Activated naive CD8-positive, alpha-beta T cell treated with anti-CD3 and anti-CD28 coated beads, Interleukin-2, amount 50 U/mL, for 24 hours (primary cell): ENCODE results near the gene TECPR1.
"Not testable (repeated sequence)": the region's sequence is repeated elsewhere in the genome, so short reads cannot be mapped to it uniquely, and the experiment has no call there.

Experiments used
- ATAC-seq: fragments of 150-1000 bp; cut with Tn5 transposase; one replicate; pipeline ENCODE4 v1.10.0; 2021
- DNase-seq: peaks from one replicate; pipeline ENCODE4 v3.0.0; 2021
- H3K27ac Mint-ChIP-seq: one replicate; pipeline ENCODE4 v1.8.0; 2021; ENCODE audit warnings: mild to moderate bottlenecking, mixed read lengths
- H3K27me3 Mint-ChIP-seq: one replicate; pipeline ENCODE4 v1.8.0; 2021; ENCODE audit warnings: mixed read lengths
- H3K36me3 Mint-ChIP-seq: one replicate; pipeline ENCODE4 v1.8.0; 2021; ENCODE audit warnings: low read depth, mixed read lengths
- H3K4me1 Mint-ChIP-seq: one replicate; pipeline ENCODE4 v1.8.0; 2021; ENCODE audit warnings: mixed read lengths
- H3K4me3 Mint-ChIP-seq: one replicate; pipeline ENCODE4 v1.8.0; 2021; ENCODE audit warnings: mild to moderate bottlenecking, moderate library complexity, mixed read lengths
- H3K9me3 Mint-ChIP-seq: one replicate; pipeline ENCODE4 v1.8.0; 2021; ENCODE audit warnings: mixed read lengths

Gene TECPR1

GRCh38 chr7:98219382-98219781 is 32.6 kb downstream of the TECPR1 start:
- not testable (repeated sequence) for H3K36me3 Mint-ChIP-seq, DNase-seq, ATAC-seq, H3K27ac Mint-ChIP-seq, H3K4me3 Mint-ChIP-seq, H3K27me3 Mint-ChIP-seq, H3K9me3 Mint-ChIP-seq
- peaks cover 13% of the 10 kb centered on the region for H3K4me1 Mint-ChIP-seq

GRCh38 chr7:98217623-98218582 is 34.1 kb downstream of the TECPR1 start:
- H3K27ac Mint-ChIP-seq: no peak overlapping the region
- DNase-seq: no peak

GRCh38 chr7:98216941-98217622 is 35.0 kb downstream of the TECPR1 start:
- DNase-seq (no peak), ATAC-seq (no peak)
- H3K4me3 Mint-ChIP-seq: no peak overlapping the region
- peaks cover 8% of the 10 kb centered on the region for H3K36me3 Mint-ChIP-seq
- no peaks in the 10 kb centered on the region for H3K27me3 Mint-ChIP-seq
- H3K4me1 Mint-ChIP-seq: peaks cover 13% of the 10 kb centered on the region
- H3K27ac Mint-ChIP-seq: no peak overlapping the region
- H3K9me3 Mint-ChIP-seq: no peaks in the 10 kb centered on the region

More at GRCh38 chr7:98217623-98218582, 34.1 kb downstream of the TECPR1 start:
- H3K4me3 Mint-ChIP-seq: no peak overlapping the region
- H3K9me3 Mint-ChIP-seq: no peaks in the 10 kb centered on the region
- H3K36me3 Mint-ChIP-seq: peaks cover 8% of the 10 kb centered on the region
- ATAC-seq: no peak
- H3K27me3 Mint-ChIP-seq: no peaks in the 10 kb centered on the region
- peaks cover 13% of the 10 kb centered on the region for H3K4me1 Mint-ChIP-seq

GRCh38 chr7:98215561-98216495 is 36.2 kb downstream of the TECPR1 start:
- DNase-seq (no peak), ATAC-seq (no peak)
- Mint-ChIP-seq H3K36me3 (peaks cover 3% of the 10 kb centered on the region), H3K27me3 (no peaks in the 10 kb centered on the region), H3K9me3 (no peaks in the 10 kb centered on the region), H3K27ac (no peak overlapping the region), H3K4me3 (no peak overlapping the region), H3K4me1 (peaks cover 17% of the 10 kb centered on the region)

- Mint-ChIP-seq H3K4me3 (no peak overlapping the region), H3K9me3 (no peaks in the 10 kb centered on the region), H3K4me1 (peaks cover 18% of the 10 kb centered on the region), H3K27me3 (no peaks in the 10 kb centered on the region), H3K27ac (no peak overlapping the region), H3K36me3 (peaks cover 3% of the 10 kb centered on the region)
- ATAC-seq (no peak), DNase-seq (no peak)
Measured at GRCh38 chr7:98214811-98215321, 37.2 kb downstream of the TECPR1 start.

DNA sequence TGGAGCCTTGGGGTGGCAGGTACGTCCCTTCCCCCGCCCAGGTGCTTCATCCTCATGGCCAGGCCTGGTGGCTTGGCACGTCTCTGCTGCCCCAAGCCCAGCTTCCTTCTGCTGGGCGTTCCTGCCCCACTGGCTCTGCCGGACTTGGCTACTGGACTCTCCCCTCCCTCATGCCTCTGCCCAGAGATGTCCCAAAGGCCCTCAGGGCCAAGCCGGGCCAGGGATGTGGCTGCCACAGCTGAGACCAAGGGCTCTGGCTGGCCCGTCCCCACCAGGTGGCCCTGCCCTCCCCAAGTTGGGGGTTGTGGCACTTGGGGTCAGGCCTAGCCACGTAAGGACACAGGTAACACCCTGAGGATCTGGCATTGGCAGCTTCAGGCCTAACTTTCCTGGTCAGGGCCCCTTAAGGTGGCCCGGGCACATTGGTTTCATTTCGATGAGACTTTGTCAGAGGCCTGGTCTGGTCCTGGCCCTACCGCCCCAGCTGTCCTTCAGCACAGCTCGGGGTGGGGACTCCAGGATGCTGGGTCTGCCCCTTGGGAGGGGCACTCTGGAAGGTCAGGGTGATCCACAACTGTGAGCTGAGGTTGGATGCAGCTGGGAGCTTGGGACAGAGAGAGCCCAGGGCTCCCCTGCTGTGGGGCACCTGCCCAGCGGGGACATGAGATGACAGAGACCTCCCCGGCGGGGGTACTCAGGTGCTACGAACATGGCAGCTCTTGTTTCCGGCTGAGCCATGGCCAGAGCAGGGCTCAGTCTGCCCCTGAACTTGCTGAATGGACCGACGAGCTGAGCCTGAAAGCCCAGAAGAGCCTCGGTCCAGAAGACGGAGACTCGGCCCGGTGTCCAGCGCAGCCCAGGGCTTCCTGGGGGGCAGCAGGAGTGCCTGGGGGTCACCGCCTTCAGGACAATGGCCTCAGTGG is 37.9 kb downstream of the TECPR1 start:
- H3K4me1 Mint-ChIP-seq: peaks cover 17% of the 10 kb centered on the region
- H3K27me3 Mint-ChIP-seq: no peaks in the 10 kb centered on the region
- H3K36me3 Mint-ChIP-seq: peaks cover 3% of the 10 kb centered on the region
- no peak for DNase-seq
- no peak overlapping the region for H3K4me3 Mint-ChIP-seq
- ATAC-seq: no peak
- no peak overlapping the region for H3K27ac Mint-ChIP-seq
- H3K9me3 Mint-ChIP-seq: no peaks in the 10 kb centered on the region

DNA sequence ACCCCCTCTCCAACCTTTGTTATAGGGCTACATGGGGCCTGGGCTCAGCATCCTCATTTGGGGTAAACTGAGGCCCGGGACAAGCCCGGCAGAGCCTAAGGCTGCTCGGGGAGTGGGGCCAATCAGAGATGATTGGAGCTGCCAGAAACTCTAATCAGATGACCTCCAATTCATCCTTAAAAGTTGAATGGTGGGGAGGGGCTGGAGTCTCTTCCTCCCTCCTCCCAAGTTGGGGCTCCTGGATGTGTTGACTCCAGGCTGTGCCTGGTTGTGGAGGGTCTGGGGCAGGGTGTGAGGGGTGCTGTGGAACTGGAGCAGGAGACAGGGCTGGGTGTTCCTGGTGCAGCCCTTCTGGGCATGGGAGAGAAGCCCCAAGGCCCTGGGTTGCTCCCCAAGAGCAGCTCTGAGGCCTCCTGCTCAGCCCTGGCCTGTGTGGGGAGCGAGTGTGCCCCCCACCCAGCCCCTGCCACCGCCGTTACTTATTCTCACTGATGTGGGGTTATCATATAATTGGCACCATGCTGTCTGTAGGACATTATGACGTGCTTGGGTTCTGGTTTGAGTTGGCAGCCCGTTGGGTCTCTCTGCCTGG is 38.6 kb downstream of the TECPR1 start:
- H3K4me1 Mint-ChIP-seq: peaks cover 11% of the 10 kb centered on the region
- no peak for ATAC-seq
- H3K27ac Mint-ChIP-seq: no peak overlapping the region
- no peak overlapping the region for H3K4me3 Mint-ChIP-seq
- H3K9me3 Mint-ChIP-seq: no peaks in the 10 kb centered on the region
- no peaks in the 10 kb centered on the region for H3K27me3 Mint-ChIP-seq
- H3K36me3 Mint-ChIP-seq: peaks cover under 1% of the 10 kb centered on the region
- DNase-seq: no peak

GRCh38 chr7:98212532-98213041 is 39.4 kb downstream of the TECPR1 start:
- H3K4me1 Mint-ChIP-seq: peaks cover 8% of the 10 kb centered on the region
- no peaks in the 10 kb centered on the region for H3K27me3 Mint-ChIP-seq
- no peak overlapping the region for H3K4me3 Mint-ChIP-seq
- ATAC-seq: no peak
- H3K9me3 Mint-ChIP-seq: no peaks in the 10 kb centered on the region
- H3K27ac Mint-ChIP-seq: no peak overlapping the region
- no peak for DNase-seq
- H3K36me3 Mint-ChIP-seq: no peaks in the 10 kb centered on the region

DNA sequence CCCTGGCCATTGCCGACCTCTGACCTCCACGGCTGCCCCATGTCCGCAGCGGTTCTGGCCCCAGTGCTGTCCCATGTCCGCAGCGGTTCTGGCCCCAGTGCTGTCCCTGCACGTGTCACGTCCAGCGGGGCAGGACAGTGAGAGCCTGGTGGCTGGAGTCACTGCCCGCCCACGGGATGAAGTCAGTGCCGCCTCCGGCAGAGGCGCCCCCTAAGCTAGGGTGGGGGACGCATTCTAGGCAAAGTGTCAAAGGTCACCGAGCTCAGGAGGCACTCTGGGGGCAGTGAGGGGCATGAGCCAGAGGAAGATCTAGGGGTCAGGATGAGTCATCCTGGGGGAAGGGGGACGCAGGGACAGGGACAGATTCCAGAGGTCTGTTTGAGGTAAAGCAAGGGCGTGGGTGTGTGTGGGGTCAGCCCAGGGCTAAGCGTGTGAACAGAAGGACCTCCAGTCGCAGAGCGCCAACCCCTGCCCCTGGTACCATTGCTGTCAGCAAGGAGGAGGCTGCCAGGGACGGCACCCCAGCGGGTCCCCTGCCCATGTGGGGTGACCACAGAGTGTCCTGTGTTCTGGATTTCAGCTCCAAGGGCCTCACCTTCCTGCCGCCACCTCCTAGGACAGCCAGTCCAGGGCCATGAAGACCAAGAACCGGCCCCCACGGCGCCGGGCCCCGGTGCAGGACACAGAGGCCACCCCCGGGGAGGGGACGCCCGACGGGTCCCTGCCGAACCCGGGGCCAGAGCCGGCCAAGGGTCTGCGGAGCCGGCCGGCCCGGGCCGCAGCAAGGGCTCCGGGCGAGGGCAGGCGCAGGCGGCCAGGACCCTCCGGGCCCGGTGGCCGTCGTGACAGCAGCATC is 40.1 kb downstream of the TECPR1 start:
- Mint-ChIP-seq H3K36me3 (peaks cover 2% of the 10 kb centered on the region), H3K4me1 (peaks cover 8% of the 10 kb centered on the region), H3K27me3 (no peaks in the 10 kb centered on the region), H3K27ac (no peak overlapping the region), H3K9me3 (no peaks in the 10 kb centered on the region), H3K4me3 (peak overlapping the region; percentile 52)
- ATAC-seq (no peak), DNase-seq (no peak)

DNA sequence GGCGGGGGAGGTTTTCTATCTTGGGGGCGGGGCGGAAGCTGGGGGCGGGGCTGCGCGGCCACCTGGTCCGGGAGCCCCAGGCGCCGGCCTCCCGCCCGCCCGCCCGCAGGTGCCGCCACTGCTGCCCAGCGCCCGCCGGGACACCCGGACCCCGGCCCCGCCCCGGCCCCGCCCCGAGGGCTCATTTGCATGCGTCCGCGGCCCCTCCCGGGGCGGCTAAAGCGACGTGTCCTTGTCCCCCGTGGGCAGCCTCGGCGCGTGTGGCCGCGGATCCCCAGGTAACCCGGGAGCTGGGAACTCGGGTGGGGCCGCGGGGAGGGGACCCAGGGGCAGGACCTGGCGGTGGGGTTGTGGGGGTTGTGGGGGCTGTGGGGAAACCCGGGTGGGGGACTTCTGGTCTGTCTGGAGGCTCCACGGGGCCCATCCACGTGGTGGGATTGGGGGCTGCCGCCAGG is 40.8 kb downstream of the TECPR1 start, which contains the start of gene BHLHA15:
Gene BHLHA15 (plus strand): TSS at position 219 of the 455 bp plus-strand sequence. CDS start 871 bp downstream, outside the sequence.
- Mint-ChIP-seq H3K36me3 (peaks cover 4% of the 10 kb centered on the region), H3K4me3 (peak within 1 kb of the TSS; percentile 52), H3K27me3 (no peaks in the 10 kb centered on the region), H3K4me1 (peaks cover 8% of the 10 kb centered on the region), H3K27ac (no peak within 1 kb of the TSS), H3K9me3 (no peaks in the 10 kb centered on the region)
- DNase-seq (peak; percentile 35), ATAC-seq (peak; percentile 29)

DNA sequence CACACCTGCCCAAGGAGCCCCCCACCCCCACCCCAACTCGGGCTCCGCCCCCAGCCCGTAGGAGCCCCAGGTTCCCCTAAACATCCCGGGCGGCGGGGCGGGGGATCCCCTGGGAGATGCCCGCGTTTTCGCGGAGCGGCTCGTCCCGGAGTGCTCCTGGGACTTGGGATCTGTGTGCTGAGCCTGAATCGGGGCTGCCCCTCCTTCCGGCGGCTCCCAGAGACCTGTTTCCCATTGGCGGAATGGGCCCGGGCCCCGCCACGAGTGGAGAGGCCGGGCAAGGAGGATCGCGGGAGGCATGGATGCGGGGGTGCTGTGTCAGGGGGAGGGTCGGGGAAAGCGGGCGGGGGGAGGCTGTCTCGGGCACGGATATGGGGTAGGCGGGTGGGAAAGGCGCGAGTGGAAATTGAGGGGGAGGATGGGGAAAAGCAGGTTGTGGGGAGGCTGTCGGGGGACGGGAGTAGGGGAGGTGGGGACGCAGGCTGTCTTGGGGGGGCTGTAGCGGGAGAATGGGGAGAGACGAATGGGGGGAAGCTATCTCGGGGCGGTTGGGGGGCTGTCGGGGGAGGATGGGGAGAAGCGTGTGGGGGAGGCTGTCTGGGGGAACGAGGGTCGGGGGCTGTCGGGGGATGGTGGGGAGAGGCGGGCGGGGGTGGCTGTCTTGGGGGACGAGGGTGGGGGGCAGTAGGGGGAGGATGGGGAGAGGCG is 41.4 kb downstream of the TECPR1 start:
- ATAC-seq (no peak), DNase-seq (no peak)
- Mint-ChIP-seq H3K36me3 (peaks cover 9% of the 10 kb centered on the region), H3K4me3 (no peak overlapping the region), H3K4me1 (peaks cover 9% of the 10 kb centered on the region), H3K27me3 (no peaks in the 10 kb centered on the region), H3K9me3 (no peaks in the 10 kb centered on the region), H3K27ac (no peak overlapping the region)
